Superior temporal gyrus (tissue), 1 donor: ENCODE measurements around the gene VPS13D.
"Not testable (repeated sequence)": the region's sequence is repeated elsewhere in the genome, so short reads cannot be mapped to it uniquely, and the experiment has no call there.

Experiments used
- DNase-seq: peaks from one replicate; pipeline ENCODE4 v3.0.0-alpha.2; 2016; ENCODE audit errors: extremely low spot score

Gene VPS13D

GRCh38 chr1:12448746-12449177, 218.9 kb downstream of the VPS13D start:
- DNase-seq, result no peak

GRCh38 chr1:12450090-12450755, 220.4 kb downstream of the VPS13D start:
- peak; percentile 83 for DNase-seq

GRCh38 chr1:12450756-12451559, 221.1 kb downstream of the VPS13D start:
- peak; percentile 40 for DNase-seq

- no peak for DNase-seq
These were observed 221.7 kb downstream of the VPS13D start for GRCh38 chr1:12451560-12451900.

- DNase-seq, result no peak
These were observed 222.4 kb downstream of the VPS13D start for GRCh38 chr1:12452262-12452661.

- DNase-seq, result no peak
These were observed 223.8 kb downstream of the VPS13D start for GRCh38 chr1:12453400-12454343.

GRCh38 chr1:12454406-12455391, 224.9 kb downstream of the VPS13D start:
- DNase-seq, result no peak

- not testable (repeated sequence) for DNase-seq
These were observed 226.3 kb downstream of the VPS13D start for GRCh38 chr1:12456081-12456480.

- DNase-seq, result no peak
These were observed 227.1 kb downstream of the VPS13D start for GRCh38 chr1:12456979-12457378.

GRCh38 chr1:12457771-12458170, 227.9 kb downstream of the VPS13D start:
- no peak for DNase-seq

GRCh38 chr1:12458571-12458970, 228.7 kb downstream of the VPS13D start:
- DNase-seq, result no peak

GRCh38 chr1:12460121-12460520, 230.3 kb downstream of the VPS13D start:
- DNase-seq, result no peak

GRCh38 chr1:12460911-12461621, 231.2 kb downstream of the VPS13D start:
- no peak for DNase-seq

- no peak for DNase-seq
These were observed 231.9 kb downstream of the VPS13D start for GRCh38 chr1:12461754-12462153.

GRCh38 chr1:12462586-12462985, 232.8 kb downstream of the VPS13D start:
- no peak for DNase-seq

GRCh38 chr1:12464045-12464461, 234.2 kb downstream of the VPS13D start:
- no peak for DNase-seq

GRCh38 chr1:12464598-12465056, 234.8 kb downstream of the VPS13D start:
- DNase-seq, result no peak

- no peak for DNase-seq
These were observed 235.3 kb downstream of the VPS13D start for GRCh38 chr1:12465126-12465525.

GRCh38 chr1:12466816-12467215, 237.0 kb downstream of the VPS13D start:
- DNase-seq, result no peak
